ENCODE data around the gene SRY. TPM values are rescaled to one million over a fixed set of nuclear protein-coding genes. Genes with fewer than 3 reads are reported as not detected.

SRY gene

Small RNA genes lying within 50 kb of the gene (small RNA-seq; reads per million reads assigned to genes)
- gene RNU6-1334P (ENCODE audit: insufficient read depth) (not detected), gene TOMM22P2 (ENCODE audit: insufficient read depth) (not detected)
